ENCODE results near the gene HFE. TPM values are rescaled to one million over a fixed set of nuclear protein-coding genes. Genes with fewer than 3 reads are reported as not detected.
"Not testable (repeated sequence)": the region's sequence is repeated elsewhere in the genome, so short reads cannot be mapped to it uniquely, and the experiment has no call there.

HFE gene
- polyA plus RNA-seq, 1 donor (not counting 4 experiments of a cell fraction or from before 2014, with no cell fraction given) = 18.4 TPM

DNA sequence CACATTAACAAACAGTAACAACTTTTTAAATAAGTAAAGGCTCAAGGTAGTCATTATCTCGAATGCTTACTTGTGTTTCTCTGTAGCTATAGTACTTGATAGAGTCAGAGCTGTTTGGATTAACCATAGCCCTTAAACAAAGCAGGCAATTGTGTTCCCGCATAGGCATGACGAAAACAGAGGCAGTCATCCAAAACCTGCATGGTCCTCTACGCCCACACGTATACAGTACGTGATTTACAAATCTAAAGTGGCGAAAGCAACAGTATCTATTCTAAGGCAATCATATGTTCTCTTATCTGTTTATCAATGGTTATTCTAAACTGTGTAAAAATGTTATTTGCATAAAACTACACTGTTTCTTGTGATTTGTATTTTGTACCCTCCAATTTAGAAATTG, 31.8 kb downstream of the HFE start:
- Histone ChIP-seq H3K36me3 (ENCODE audit: control insufficient read depth in 2 of 2, extremely low read depth in 1 of 2, insufficient read depth in 2 of 2, low read length in 2 of 2) (peaks cover 0 to 2% of the 10 kb centered on the region in 2 experiments), H3K27ac (ENCODE audit: control insufficient read depth, insufficient read depth, low read length) (no peak overlapping the region), H3K9me1 (ENCODE audit: control insufficient read depth, extremely low read depth, insufficient read depth, low read length) (no peaks in the 10 kb centered on the region), H3K4me2 (ENCODE audit: control insufficient read depth, extremely low read depth, insufficient read depth, low read depth, low read length) (no peak overlapping the region), H3K27me3 (ENCODE audit: control insufficient read depth, extremely low read depth, insufficient read depth, low read length) (no peaks in the 10 kb centered on the region), H3K9me3 (ENCODE audit: control insufficient read depth, low read depth, low read length) (no peaks in the 10 kb centered on the region), H3K4me1 (ENCODE audit: control insufficient read depth, extremely low read depth, insufficient read depth, low read length) (peaks cover 13% of the 10 kb centered on the region), H4K20me1 (ENCODE audit: control insufficient read depth, extremely low read depth, insufficient read depth, low read length) (no peaks in the 10 kb centered on the region), H3K4me3 (ENCODE audit: control insufficient read depth in 2 of 3, extremely low read depth in 1 of 3, insufficient read depth in 2 of 3, low read depth in 1 of 3, low read length in 3 of 3) (no peak overlapping the region), H2AFZ (ENCODE audit: control insufficient read depth, low read length) (peak overlapping the region; percentile 19), H3K9ac (ENCODE audit: control insufficient read depth, extremely low read depth, insufficient read depth, low read length) (no peak overlapping the region), H3K79me2 (ENCODE audit: control insufficient read depth, insufficient read depth, low read length) (peaks cover under 1% of the 10 kb centered on the region)
- no peak for TF ChIP-seq EZH2 (IDR thresholded peaks at IDR 0.05; ENCODE audit: low read length)
- TF ChIP-seq, protein P1, sequence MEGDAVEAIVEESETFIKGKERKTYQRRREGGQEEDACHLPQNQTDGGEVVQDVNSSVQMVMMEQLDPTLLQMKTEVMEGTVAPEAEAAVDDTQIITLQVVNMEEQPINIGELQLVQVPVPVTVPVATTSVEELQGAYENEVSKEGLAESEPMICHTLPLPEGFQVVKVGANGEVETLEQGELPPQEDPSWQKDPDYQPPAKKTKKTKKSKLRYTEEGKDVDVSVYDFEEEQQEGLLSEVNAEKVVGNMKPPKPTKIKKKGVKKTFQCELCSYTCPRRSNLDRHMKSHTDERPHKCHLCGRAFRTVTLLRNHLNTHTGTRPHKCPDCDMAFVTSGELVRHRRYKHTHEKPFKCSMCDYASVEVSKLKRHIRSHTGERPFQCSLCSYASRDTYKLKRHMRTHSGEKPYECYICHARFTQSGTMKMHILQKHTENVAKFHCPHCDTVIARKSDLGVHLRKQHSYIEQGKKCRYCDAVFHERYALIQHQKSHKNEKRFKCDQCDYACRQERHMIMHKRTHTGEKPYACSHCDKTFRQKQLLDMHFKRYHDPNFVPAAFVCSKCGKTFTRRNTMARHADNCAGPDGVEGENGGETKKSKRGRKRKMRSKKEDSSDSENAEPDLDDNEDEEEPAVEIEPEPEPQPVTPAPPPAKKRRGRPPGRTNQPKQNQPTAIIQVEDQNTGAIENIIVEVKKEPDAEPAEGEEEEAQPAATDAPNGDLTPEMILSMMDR (optimal IDR thresholded peaks at IDR 0.05 in 1 of 3, IDR thresholded peaks at IDR 0.05 in 1 of 3, conservative IDR thresholded peaks at IDR 0.05 in 1 of 3; ENCODE audit: extremely low read depth in 1 of 3, insufficient read depth in 2 of 3, low read length in 3 of 3) = no peak
- dilution Hi-C loops (cut with MboI; ENCODE audit: extremely low pct_ligation_motif_present, low sequenced_read_pairs) = no loop called here
- FAIRE-seq (no peak), DNase-seq (ENCODE audit: low read depth, low spot score) (no peak)

DNA sequence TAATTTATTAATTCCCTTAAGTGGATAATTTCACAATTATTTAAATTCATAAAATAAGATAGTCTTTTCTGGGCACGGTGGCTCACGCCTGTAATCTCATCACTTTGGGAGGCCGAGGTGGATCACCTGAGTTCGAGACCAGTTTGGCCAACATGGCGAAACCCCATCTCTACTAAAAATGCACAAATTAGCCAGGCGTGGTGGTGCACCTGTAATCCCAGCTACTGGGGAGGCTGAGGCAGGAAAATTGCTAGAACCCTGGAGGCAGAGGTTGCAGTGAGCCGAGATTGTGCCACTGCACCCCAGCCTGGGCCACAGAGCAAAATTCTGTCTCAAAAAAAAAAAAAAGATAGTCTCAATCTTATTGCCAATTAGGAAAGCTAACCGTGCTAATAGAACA, 32.9 kb downstream of the HFE start:
- H3K4me2 ChIP-seq (ENCODE audit: control insufficient read depth, extremely low read depth, insufficient read depth, low read depth, low read length); H3K9ac ChIP-seq (ENCODE audit: control insufficient read depth, extremely low read depth, insufficient read depth, low read length); H3K27ac ChIP-seq (ENCODE audit: control insufficient read depth, insufficient read depth, low read length): not testable (repeated sequence)

DNA sequence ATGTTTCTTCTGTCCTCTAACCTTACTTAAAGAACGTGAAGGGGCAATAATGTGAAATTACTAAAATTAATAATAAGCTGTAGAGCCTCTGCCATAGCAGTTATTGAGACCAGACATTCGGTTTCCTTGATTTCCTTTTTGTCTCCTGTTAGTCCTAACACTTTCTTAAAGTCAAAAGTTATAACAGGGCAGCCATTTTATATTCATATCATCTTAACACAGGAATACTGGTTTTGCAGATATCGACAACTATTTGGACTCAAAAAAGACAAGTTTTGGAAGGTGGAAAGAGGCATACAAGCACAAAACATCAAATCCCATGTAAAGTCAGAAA, 33.5 kb downstream of the HFE start:
- Histone ChIP-seq H3K4me1 (ENCODE audit: control insufficient read depth, extremely low read depth, insufficient read depth, low read length) (peaks cover 13% of the 10 kb centered on the region), H4K20me1 (ENCODE audit: control insufficient read depth, extremely low read depth, insufficient read depth, low read length) (peaks cover 11% of the 10 kb centered on the region), H3K4me3 (ENCODE audit: control insufficient read depth in 2 of 3, extremely low read depth in 1 of 3, insufficient read depth in 2 of 3, low read depth in 1 of 3, low read length in 3 of 3) (no peak overlapping the region), H3K27ac (ENCODE audit: control insufficient read depth, insufficient read depth, low read length) (no peak overlapping the region), H3K9me1 (ENCODE audit: control insufficient read depth, extremely low read depth, insufficient read depth, low read length) (no peaks in the 10 kb centered on the region), H3K4me2 (ENCODE audit: control insufficient read depth, extremely low read depth, insufficient read depth, low read depth, low read length) (no peak overlapping the region), H3K36me3 (ENCODE audit: control insufficient read depth in 2 of 2, extremely low read depth in 1 of 2, insufficient read depth in 2 of 2, low read length in 2 of 2) (peaks cover 0 to 4% of the 10 kb centered on the region in 2 experiments), H3K9ac (ENCODE audit: control insufficient read depth, extremely low read depth, insufficient read depth, low read length) (no peak overlapping the region), H3K79me2 (ENCODE audit: control insufficient read depth, insufficient read depth, low read length) (peaks cover 15% of the 10 kb centered on the region), H2AFZ (ENCODE audit: control insufficient read depth, low read length) (peak overlapping the region; percentile 37), H3K9me3 (ENCODE audit: control insufficient read depth, low read depth, low read length) (no peaks in the 10 kb centered on the region), H3K27me3 (ENCODE audit: control insufficient read depth, extremely low read depth, insufficient read depth, low read length) (no peaks in the 10 kb centered on the region)
- no peak for FAIRE-seq
- TF ChIP-seq, protein P1 (optimal IDR thresholded peaks at IDR 0.05 in 1 of 3, IDR thresholded peaks at IDR 0.05 in 1 of 3, conservative IDR thresholded peaks at IDR 0.05 in 1 of 3; ENCODE audit: extremely low read depth in 1 of 3, insufficient read depth in 2 of 3, low read length in 3 of 3) = no peak
- TF ChIP-seq EZH2 (IDR thresholded peaks at IDR 0.05; ENCODE audit: low read length) = no peak
- no peak for DNase-seq (ENCODE audit: low read depth, low spot score)
- dilution Hi-C loops (cut with MboI; ENCODE audit: extremely low pct_ligation_motif_present, low sequenced_read_pairs) = no loop called here

More for the DNA sequence above, 32.9 kb downstream of the HFE start:
- H3K9me1 ChIP-seq (ENCODE audit: control insufficient read depth, extremely low read depth, insufficient read depth, low read length); FAIRE-seq; H3K9me3 ChIP-seq (ENCODE audit: control insufficient read depth, low read depth, low read length); H3K27me3 ChIP-seq (ENCODE audit: control insufficient read depth, extremely low read depth, insufficient read depth, low read length); H3K36me3 ChIP-seq (ENCODE audit: control insufficient read depth in 2 of 2, extremely low read depth in 1 of 2, insufficient read depth in 2 of 2, low read length in 2 of 2); dilution Hi-C loops (cut with MboI; ENCODE audit: extremely low pct_ligation_motif_present, low sequenced_read_pairs); H2AFZ ChIP-seq (ENCODE audit: control insufficient read depth, low read length); DNase-seq (ENCODE audit: low read depth, low spot score); H3K4me3 ChIP-seq (ENCODE audit: control insufficient read depth in 2 of 3, extremely low read depth in 1 of 3, insufficient read depth in 2 of 3, low read depth in 1 of 3, low read length in 3 of 3): not testable (repeated sequence)
- H4K20me1 ChIP-seq (ENCODE audit: control insufficient read depth, extremely low read depth, insufficient read depth, low read length) = peaks cover 11% of the 10 kb centered on the region
- H3K4me1 ChIP-seq (ENCODE audit: control insufficient read depth, extremely low read depth, insufficient read depth, low read length) = peaks cover 13% of the 10 kb centered on the region
- peaks cover 11% of the 10 kb centered on the region for H3K79me2 ChIP-seq (ENCODE audit: control insufficient read depth, insufficient read depth, low read length)

All from keratinocyte (primary cell).